ENCODE data around the gene KRT23. TPM values are rescaled to one million over a fixed set of nuclear protein-coding genes. Genes with fewer than 3 reads are reported as not detected.

KRT23 gene
- total RNA-seq, 1 experiment from 2014 or later, result not detected

DNA sequence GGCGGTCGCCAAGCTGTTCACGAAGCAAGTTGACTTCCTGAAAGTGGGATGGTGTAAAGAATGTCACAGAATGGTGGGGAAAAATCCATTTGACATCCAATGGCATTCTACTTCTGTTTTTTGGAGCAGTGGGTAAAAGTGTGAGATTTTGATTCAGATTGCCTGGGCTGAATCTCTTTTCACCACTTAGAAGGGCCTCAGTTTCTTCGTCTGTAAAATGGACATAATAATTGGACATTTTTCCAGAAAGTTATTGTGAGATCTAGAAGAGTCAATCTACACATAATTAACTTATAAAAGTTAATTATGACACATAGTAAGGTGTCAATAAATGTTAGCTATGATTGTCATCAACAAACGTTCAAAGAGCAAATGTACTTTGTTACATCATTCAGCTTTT is 43.7 kb upstream of the KRT23 start:
- no peak overlapping the region for H3K9ac ChIP-seq (ENCODE audit: extremely low read depth, insufficient read length, low read length)
- Mint-ChIP-seq H3K9me3 (no peaks in the 10 kb centered on the region), H3K4me3 (no peak overlapping the region), H3K27me3 (ENCODE audit: low read depth) (peaks cover 3% of the 10 kb centered on the region), H3K27ac (no peak overlapping the region), H3K36me3 (ENCODE audit: insufficient read depth in 1 of 3, low read depth in 3 of 3) (no peaks in the 10 kb centered on the region), H3K4me1 (peaks cover 11 to 14% of the 10 kb centered on the region in 2 experiments)
- H3K4ac ChIP-seq (ENCODE audit: low read depth, low read length), result no peak overlapping the region
- no peak overlapping the region for H3K4me2 ChIP-seq (ENCODE audit: insufficient read depth, insufficient read length, low read length)
- H4K91ac ChIP-seq (ENCODE audit: insufficient read length, low read depth, low read length), result no peak overlapping the region
- H2BK12ac ChIP-seq (ENCODE audit: insufficient read length, low read depth, low read length), result no peak overlapping the region
- no peak overlapping the region for H3K23ac ChIP-seq (ENCODE audit: insufficient read length, low read depth, low read length)
- H2BK15ac ChIP-seq (ENCODE audit: low read depth, low read length), result no peak overlapping the region
- no peak overlapping the region for H2BK20ac ChIP-seq (ENCODE audit: low read depth, low read length, poor library complexity, severe bottlenecking)
- TF ChIP-seq, protein P1, sequence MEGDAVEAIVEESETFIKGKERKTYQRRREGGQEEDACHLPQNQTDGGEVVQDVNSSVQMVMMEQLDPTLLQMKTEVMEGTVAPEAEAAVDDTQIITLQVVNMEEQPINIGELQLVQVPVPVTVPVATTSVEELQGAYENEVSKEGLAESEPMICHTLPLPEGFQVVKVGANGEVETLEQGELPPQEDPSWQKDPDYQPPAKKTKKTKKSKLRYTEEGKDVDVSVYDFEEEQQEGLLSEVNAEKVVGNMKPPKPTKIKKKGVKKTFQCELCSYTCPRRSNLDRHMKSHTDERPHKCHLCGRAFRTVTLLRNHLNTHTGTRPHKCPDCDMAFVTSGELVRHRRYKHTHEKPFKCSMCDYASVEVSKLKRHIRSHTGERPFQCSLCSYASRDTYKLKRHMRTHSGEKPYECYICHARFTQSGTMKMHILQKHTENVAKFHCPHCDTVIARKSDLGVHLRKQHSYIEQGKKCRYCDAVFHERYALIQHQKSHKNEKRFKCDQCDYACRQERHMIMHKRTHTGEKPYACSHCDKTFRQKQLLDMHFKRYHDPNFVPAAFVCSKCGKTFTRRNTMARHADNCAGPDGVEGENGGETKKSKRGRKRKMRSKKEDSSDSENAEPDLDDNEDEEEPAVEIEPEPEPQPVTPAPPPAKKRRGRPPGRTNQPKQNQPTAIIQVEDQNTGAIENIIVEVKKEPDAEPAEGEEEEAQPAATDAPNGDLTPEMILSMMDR (conservative IDR thresholded peaks at IDR 0.05), result no peak
- H3K9me3 ChIP-seq (ENCODE audit: control insufficient read depth, low read depth, low read length), result no peaks in the 10 kb centered on the region
- H3K79me2 ChIP-seq (ENCODE audit: insufficient read depth, low read length), result no peaks in the 10 kb centered on the region
- no peak overlapping the region for H4K8ac ChIP-seq (replicated peaks; ENCODE audit: insufficient read length, low read depth, low read length)
- H4K5ac ChIP-seq (ENCODE audit: insufficient read length, low read depth, low read length), result no peak overlapping the region
- no peak overlapping the region for H3K14ac ChIP-seq (ENCODE audit: insufficient read depth, low read length)
- WGBS (ENCODE audit: extremely low coverage, insufficient read length, low lambda C conversion rate), result no CpG with 5 or more reads among the region's 5 CpGs
- no peaks in the 10 kb centered on the region for H4K20me1 ChIP-seq (ENCODE audit: control insufficient read depth, insufficient read depth, insufficient read length)
- H2BK5ac ChIP-seq (ENCODE audit: insufficient read length, low read length), result no peak overlapping the region
- H3K27me3 ChIP-seq (ENCODE audit: insufficient read depth, low read length), result no peaks in the 10 kb centered on the region
- DNase-seq, result no peak
- no peaks in the 10 kb centered on the region for H3K79me1 ChIP-seq (ENCODE audit: insufficient read depth, low read depth, low read length, poor library complexity, severe bottlenecking)
- H2AK5ac ChIP-seq (ENCODE audit: insufficient read length, low read length), result no peak overlapping the region
- H3K4me1 ChIP-seq (ENCODE audit: insufficient read depth, low read length), result no peaks in the 10 kb centered on the region; the same call in 1 of the 2 replicates
- no peak overlapping the region for H3K27ac ChIP-seq (ENCODE audit: insufficient read length, low read depth, low read length)
- H2BK120ac ChIP-seq (ENCODE audit: low read depth, low read length, poor library complexity, severe bottlenecking), result no peak overlapping the region
- H3K18ac ChIP-seq (ENCODE audit: insufficient read length, low read depth, low read length), result no peak overlapping the region
- no peaks in the 10 kb centered on the region for H3K23me2 ChIP-seq (ENCODE audit: insufficient read length, low read depth, low read length, poor library complexity, severe bottlenecking)
- no peak overlapping the region for H3T11ph ChIP-seq (ENCODE audit: low read length)
- H2AFZ ChIP-seq (ENCODE audit: low read length), result no peak overlapping the region
- H3K56ac ChIP-seq (ENCODE audit: insufficient read length, low read depth, low read length), result no peak overlapping the region

All from H9 (cell line).